ENCODE measurements around the gene MED16.

DNA sequence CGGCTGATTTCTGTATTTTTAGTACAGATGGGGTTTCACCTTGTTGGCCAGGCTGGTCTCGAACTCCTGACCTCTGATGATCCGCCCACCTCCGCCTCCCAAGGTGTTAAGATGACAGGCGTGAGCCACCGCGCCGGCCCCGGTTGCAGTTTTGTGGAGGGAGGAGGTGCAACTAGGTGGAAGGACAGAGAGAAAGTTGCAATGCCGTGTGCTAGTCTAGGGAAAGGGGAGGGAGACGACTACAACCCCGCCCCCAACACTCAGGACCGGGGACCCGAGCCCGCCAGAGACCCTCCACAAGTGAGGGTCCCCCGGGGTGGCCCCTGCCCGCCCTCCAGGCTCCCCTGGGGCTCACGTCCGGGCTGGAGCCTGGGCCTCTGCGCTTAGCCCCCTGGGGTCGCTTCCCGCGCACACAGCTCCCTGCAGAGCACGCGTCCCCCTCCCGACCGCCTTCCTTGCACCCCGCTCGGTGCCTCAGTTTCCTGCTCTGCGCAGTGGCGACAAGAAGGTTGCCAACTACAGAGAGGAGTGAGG lies 31.6 kb upstream of the MED16 start:
- TF ChIP-seq, protein P1, sequence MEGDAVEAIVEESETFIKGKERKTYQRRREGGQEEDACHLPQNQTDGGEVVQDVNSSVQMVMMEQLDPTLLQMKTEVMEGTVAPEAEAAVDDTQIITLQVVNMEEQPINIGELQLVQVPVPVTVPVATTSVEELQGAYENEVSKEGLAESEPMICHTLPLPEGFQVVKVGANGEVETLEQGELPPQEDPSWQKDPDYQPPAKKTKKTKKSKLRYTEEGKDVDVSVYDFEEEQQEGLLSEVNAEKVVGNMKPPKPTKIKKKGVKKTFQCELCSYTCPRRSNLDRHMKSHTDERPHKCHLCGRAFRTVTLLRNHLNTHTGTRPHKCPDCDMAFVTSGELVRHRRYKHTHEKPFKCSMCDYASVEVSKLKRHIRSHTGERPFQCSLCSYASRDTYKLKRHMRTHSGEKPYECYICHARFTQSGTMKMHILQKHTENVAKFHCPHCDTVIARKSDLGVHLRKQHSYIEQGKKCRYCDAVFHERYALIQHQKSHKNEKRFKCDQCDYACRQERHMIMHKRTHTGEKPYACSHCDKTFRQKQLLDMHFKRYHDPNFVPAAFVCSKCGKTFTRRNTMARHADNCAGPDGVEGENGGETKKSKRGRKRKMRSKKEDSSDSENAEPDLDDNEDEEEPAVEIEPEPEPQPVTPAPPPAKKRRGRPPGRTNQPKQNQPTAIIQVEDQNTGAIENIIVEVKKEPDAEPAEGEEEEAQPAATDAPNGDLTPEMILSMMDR (IDR thresholded peaks at IDR 0.05) = no peak
- no peak for TF ChIP-seq POLR2A (IDR thresholded peaks at IDR 0.05)
